ENCODE results near the gene POGK.

The POGK gene

DNA sequence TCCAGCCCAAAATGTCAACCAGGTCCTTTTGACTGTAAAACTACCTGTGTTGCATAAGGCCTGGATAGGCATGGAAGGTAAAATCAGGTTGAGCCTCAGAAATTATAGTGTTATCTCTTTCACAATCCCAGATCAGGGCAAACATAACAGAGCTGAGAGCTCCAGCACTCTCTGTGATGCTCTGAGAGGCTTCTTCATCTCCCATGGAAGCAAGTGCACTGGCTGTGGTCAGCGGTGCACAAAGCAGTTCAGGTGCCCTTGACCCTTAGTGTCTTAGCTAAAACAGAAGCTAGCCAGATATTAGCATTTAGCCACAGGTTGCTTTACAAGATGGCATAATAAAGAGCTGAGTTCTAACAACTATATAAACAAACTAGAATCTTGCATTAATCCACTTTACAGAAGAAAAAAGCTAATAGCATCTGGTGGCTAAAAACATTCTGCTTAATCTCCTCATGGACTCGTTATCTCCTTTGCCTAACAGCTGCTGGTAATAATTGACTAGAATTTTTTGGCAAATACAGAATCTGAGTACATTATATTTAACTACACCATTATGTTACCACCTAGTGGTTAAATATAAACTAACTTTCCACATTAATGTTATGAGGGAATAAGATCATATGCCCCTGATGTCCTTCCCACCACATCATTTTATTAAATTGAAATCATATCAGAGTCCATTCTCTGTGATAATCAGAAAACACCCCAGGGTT, 25.6 kb upstream of the POGK start:
- TF ChIP-seq POLR2AphosphoS5 (IDR thresholded peaks at IDR 0.05; ENCODE audit: low read depth, low read length) = no peak
- TF ChIP-seq, protein P1, sequence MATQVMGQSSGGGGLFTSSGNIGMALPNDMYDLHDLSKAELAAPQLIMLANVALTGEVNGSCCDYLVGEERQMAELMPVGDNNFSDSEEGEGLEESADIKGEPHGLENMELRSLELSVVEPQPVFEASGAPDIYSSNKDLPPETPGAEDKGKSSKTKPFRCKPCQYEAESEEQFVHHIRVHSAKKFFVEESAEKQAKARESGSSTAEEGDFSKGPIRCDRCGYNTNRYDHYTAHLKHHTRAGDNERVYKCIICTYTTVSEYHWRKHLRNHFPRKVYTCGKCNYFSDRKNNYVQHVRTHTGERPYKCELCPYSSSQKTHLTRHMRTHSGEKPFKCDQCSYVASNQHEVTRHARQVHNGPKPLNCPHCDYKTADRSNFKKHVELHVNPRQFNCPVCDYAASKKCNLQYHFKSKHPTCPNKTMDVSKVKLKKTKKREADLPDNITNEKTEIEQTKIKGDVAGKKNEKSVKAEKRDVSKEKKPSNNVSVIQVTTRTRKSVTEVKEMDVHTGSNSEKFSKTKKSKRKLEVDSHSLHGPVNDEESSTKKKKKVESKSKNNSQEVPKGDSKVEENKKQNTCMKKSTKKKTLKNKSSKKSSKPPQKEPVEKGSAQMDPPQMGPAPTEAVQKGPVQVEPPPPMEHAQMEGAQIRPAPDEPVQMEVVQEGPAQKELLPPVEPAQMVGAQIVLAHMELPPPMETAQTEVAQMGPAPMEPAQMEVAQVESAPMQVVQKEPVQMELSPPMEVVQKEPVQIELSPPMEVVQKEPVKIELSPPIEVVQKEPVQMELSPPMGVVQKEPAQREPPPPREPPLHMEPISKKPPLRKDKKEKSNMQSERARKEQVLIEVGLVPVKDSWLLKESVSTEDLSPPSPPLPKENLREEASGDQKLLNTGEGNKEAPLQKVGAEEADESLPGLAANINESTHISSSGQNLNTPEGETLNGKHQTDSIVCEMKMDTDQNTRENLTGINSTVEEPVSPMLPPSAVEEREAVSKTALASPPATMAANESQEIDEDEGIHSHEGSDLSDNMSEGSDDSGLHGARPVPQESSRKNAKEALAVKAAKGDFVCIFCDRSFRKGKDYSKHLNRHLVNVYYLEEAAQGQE (IDR thresholded peaks at IDR 0.05; ENCODE audit: insufficient read depth in 1 of 2, low read depth in 2 of 2, low read length in 2 of 2) = no peak
- TF ChIP-seq TAF1 (IDR thresholded peaks at IDR 0.05; ENCODE audit: borderline replicate concordance, insufficient read depth, low read length) = no peak
- no peak for TF ChIP-seq FOXP2 (optimal IDR thresholded peaks at IDR 0.05; ENCODE audit: borderline replicate concordance, extremely low read depth, extremely low read length, insufficient read depth)
- TF ChIP-seq SIN3A (IDR thresholded peaks at IDR 0.05; ENCODE audit: borderline replicate concordance, insufficient read depth, low read length) = no peak

DNA sequence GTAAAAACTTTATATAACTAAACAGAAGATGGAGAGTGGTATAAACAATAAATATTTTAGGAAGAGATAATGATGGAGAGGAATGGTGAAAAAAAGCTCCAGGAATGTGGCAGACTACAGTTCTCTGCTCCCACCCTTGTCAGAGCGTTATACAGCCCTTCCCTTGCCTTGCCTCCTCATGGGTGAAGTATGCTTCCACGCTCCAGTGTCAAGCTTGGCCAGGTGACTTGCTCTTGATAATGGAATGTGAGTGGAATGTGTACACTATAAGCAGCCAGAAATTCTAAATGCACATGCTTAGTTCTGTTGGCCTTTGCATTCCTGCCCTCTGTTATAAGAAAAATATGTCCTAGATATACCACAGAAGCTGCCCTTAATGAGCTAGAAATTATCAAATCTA, 24.7 kb upstream of the POGK start:
- no peak for TF ChIP-seq POLR2AphosphoS5 (IDR thresholded peaks at IDR 0.05; ENCODE audit: low read depth, low read length)
- TF ChIP-seq, protein P1 (IDR thresholded peaks at IDR 0.05; ENCODE audit: insufficient read depth in 1 of 2, low read depth in 2 of 2, low read length in 2 of 2) = no peak

DNA sequence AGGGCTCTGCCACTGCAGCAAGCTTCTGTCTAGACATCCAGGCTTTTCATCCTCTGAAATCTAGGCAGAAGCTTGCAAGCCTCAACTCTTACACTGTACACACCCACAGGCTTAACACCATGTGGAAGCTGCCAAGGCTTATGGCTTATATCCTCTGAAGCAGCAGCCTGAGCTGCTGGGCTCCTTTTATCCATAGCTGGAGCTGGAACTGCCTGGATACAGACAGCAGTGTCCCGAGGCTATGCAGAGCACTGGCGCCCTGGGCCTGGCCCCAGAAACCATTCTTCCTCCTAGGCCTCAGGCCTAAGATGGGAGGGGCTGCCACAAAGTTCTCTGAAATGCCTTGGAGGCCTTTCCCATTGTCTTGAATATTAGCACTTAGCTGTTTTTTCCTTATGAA, 19.3 kb upstream of the POGK start:
- TF ChIP-seq TAF1 (IDR thresholded peaks at IDR 0.05; ENCODE audit: borderline replicate concordance, insufficient read depth, low read length) (no peak), FOXP2 (optimal IDR thresholded peaks at IDR 0.05; ENCODE audit: borderline replicate concordance, extremely low read depth, extremely low read length, insufficient read depth) (no peak), SIN3A (IDR thresholded peaks at IDR 0.05; ENCODE audit: borderline replicate concordance, insufficient read depth, low read length) (no peak), POLR2AphosphoS5 (IDR thresholded peaks at IDR 0.05; ENCODE audit: low read depth, low read length) (no peak)
- TF ChIP-seq, protein P1 (IDR thresholded peaks at IDR 0.05; ENCODE audit: insufficient read depth in 1 of 2, low read depth in 2 of 2, low read length in 2 of 2) = no peak

DNA sequence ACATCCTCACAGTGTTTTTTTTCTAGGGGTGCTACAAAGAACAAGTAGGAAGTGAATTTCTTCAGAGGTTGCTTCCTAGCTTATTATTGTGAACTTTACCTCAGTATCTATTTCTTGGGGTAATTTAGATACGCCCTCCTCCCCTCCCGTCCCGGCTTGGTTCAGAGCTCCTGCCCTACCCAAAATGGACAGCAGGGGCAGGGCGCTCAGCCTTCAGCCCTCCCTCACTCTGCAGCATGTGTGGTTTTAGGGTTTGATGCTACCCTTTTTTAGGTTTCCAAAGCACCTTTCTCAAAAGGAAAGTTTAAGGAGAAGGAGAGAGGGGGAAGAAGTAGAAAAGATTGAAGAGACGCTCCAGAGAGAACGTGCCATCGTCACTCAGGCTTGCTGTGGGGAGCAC, 16.9 kb upstream of the POGK start:
- no peak for TF ChIP-seq POLR2AphosphoS5 (IDR thresholded peaks at IDR 0.05; ENCODE audit: low read depth, low read length)
- TF ChIP-seq SIN3A (IDR thresholded peaks at IDR 0.05; ENCODE audit: borderline replicate concordance, insufficient read depth, low read length) = no peak
- no peak for TF ChIP-seq TAF1 (IDR thresholded peaks at IDR 0.05; ENCODE audit: borderline replicate concordance, insufficient read depth, low read length)
- TF ChIP-seq FOXP2 (optimal IDR thresholded peaks at IDR 0.05; ENCODE audit: borderline replicate concordance, extremely low read depth, extremely low read length, insufficient read depth) = no peak
- TF ChIP-seq, protein P1 (IDR thresholded peaks at IDR 0.05; ENCODE audit: insufficient read depth in 1 of 2, low read depth in 2 of 2, low read length in 2 of 2) = no peak

DNA sequence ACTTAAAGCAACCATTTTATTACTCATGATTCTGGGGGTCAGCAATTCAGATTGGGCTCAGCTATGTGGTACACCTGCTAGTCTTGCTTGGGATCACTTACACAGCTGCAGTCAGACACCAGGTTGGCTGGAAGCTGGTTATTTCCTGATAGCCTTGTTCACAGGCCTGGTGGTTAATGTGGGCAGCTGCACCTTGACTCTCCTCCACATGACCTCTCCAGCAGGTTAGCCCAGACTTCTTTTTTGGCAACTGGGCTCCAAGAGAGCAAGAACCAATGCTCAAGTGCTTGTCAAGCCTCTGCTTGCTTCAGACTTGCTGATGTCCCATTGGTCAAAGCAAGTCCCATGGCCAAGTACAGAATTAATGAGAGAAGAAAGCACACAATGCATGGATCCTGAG, 11.8 kb upstream of the POGK start:
- TF ChIP-seq TAF1 (IDR thresholded peaks at IDR 0.05; ENCODE audit: borderline replicate concordance, insufficient read depth, low read length) (no peak), SIN3A (IDR thresholded peaks at IDR 0.05; ENCODE audit: borderline replicate concordance, insufficient read depth, low read length) (no peak), POLR2AphosphoS5 (IDR thresholded peaks at IDR 0.05; ENCODE audit: low read depth, low read length) (no peak), FOXP2 (optimal IDR thresholded peaks at IDR 0.05; ENCODE audit: borderline replicate concordance, extremely low read depth, extremely low read length, insufficient read depth) (no peak)
- TF ChIP-seq, protein P1 (IDR thresholded peaks at IDR 0.05; ENCODE audit: insufficient read depth in 1 of 2, low read depth in 2 of 2, low read length in 2 of 2) = no peak
